Stimulated activated memory B cell treated with anti-CD40 and anti-IgM and Interleukin-4, amounts not matched to agents 10 μg/mL and 1 μg/mL and 100 μg/mL, for 72 hours (primary cell): Measurements from ENCODE around the gene MYOC.
A peak's percentile ranks its signal among the peaks of the same experiment; 100 is the strongest.
"Not testable (repeated sequence)": the region's sequence is repeated elsewhere in the genome, so short reads cannot be mapped to it uniquely, and the experiment has no call there.

Experiments
- ATAC-seq: fragments of 150-1000 bp; cut with Tn5 transposase; 2 replicates; pipeline ENCODE4 v1.10.0; 2021
- H3K27ac Mint-ChIP-seq: one replicate; pipeline ENCODE4 v1.8.0; 2022; ENCODE audit warnings: mild to moderate bottlenecking, mixed read lengths
- H3K27me3 Mint-ChIP-seq: one replicate; pipeline ENCODE4 v1.8.0; 2022; ENCODE audit warnings: mixed read lengths
- H3K36me3 Mint-ChIP-seq: one replicate; pipeline ENCODE4 v1.8.0; 2022; ENCODE audit warnings: mixed read lengths
- H3K4me1 Mint-ChIP-seq: one replicate; pipeline ENCODE4 v1.8.0; 2022; ENCODE audit warnings: mixed read lengths
- H3K4me3 Mint-ChIP-seq: one replicate; pipeline ENCODE4 v1.8.0; 2022; ENCODE audit warnings: mild to moderate bottlenecking, moderate library complexity, mixed read lengths
- H3K9me3 Mint-ChIP-seq: one replicate; pipeline ENCODE4 v1.8.0; 2022; ENCODE audit warnings: mixed read lengths

The MYOC gene

DNA sequence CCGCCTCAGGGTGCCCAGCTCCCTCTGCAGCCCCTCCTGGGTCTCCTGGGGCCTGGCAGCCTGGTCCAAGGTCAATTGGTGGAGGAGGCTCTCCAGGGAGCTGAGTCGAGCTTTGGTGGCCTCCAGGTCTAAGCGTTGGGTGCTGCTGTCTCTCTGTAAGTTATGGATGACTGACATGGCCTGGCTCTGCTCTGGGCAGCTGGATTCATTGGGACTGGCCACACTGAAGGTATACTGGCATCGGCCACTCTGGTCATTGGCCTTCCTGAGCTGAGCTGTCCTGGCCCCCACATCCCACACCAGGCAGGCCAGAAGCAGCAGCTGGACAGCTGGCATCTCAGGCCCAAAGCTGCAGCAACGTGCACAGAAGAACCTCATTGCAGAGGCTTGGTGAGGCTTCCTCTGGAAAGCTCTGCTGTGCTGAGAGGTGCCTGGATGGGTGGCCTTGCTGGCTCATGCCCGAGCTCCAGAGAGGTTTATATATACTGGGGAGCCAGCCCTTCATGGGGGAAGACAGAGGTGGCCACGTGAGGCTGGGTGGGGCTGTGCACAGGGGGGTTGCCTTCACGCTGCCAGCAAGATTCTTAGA is at the start of gene MYOC:
TSS of gene MYOC (minus strand) at position 455 of the 589 bp plus-strand sequence. CDS start at position 378, 77 bp downstream.
- Mint-ChIP-seq H3K27me3 (peaks cover 37% of the 10 kb centered on the region), H3K36me3 (no peaks in the 10 kb centered on the region), H3K4me3 (no peak within 1 kb of the TSS), H3K9me3 (no peaks in the 10 kb centered on the region), H3K27ac (no peak within 1 kb of the TSS), H3K4me1 (peaks cover 10% of the 10 kb centered on the region)
- peak; percentile 32 for ATAC-seq

DNA sequence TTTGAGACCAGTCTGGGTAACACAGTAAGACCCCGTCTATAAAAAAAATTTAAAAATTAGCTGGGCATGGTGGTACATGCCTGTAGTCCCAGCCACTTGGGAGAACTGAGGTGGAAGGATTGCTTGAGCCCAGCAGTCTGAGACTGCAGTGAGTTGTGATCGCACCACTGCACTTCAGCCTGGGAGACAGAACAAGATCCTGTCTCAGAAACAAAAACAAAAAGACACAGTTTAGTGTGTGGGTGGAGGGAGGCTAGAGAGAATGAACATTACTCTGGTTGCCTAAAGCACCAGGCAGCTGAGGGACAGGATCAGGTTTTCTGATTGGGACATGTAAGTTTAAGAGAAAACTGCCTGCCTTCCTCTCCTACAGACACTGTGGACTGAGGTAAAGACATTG is 47.0 kb upstream of the MYOC start:
- no peak overlapping the region for H3K27ac Mint-ChIP-seq
- no peak for ATAC-seq
- H3K27me3 Mint-ChIP-seq = no peaks in the 10 kb centered on the region
- H3K4me1 Mint-ChIP-seq = no peaks in the 10 kb centered on the region
- peaks cover 39% of the 10 kb centered on the region for H3K36me3 Mint-ChIP-seq
- no peak overlapping the region for H3K4me3 Mint-ChIP-seq
- peaks cover 16% of the 10 kb centered on the region for H3K9me3 Mint-ChIP-seq

DNA sequence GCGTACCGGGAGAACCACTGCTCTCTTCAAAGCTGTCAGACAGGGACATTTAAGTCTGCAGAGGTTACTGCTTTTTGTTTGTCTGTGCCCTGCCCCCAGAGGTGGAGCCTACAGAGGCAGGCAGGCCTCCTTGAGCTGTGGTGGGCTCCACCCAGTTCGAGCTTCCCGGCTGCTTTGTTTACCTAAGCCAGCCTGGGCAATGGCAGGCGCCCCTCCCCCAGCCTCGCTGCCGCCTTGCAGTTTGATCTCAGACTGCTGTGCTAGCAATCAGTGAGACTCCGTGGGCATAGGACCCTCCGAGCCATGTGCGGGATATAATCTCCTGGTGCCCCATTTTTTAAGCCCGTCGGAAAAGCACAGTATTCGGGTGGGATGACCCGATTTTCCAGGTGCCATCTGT is 43.3 kb upstream of the MYOC start:
- not testable (repeated sequence) for H3K27me3 Mint-ChIP-seq, H3K27ac Mint-ChIP-seq, ATAC-seq, H3K4me1 Mint-ChIP-seq, H3K4me3 Mint-ChIP-seq
- Mint-ChIP-seq H3K9me3 (peaks cover 25% of the 10 kb centered on the region), H3K36me3 (peaks cover 20% of the 10 kb centered on the region)

DNA sequence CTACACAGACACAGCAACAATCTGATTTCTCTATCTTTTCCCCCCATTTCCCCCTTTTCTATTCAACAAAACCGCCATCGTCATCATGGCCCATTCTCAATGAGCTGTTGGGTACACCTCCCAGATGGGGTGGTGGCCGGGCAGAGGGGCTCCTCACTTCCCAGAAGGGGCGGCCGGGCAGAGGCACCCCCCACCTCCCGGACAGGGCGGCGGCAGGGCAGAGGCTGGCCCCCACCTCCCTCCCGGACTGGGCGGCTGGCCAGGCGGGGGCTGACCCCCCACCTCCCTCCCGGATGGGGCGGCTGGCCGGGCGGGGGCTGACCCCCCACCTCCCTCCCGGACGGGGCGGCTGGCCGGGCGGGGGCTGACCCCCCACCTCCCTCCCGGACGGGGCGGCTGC is 41.1 kb upstream of the MYOC start:
- not testable (repeated sequence) for H3K27me3 Mint-ChIP-seq, H3K4me1 Mint-ChIP-seq, H3K4me3 Mint-ChIP-seq, H3K27ac Mint-ChIP-seq, ATAC-seq
- Mint-ChIP-seq H3K9me3 (peaks cover 25% of the 10 kb centered on the region), H3K36me3 (peaks cover 16% of the 10 kb centered on the region)

DNA sequence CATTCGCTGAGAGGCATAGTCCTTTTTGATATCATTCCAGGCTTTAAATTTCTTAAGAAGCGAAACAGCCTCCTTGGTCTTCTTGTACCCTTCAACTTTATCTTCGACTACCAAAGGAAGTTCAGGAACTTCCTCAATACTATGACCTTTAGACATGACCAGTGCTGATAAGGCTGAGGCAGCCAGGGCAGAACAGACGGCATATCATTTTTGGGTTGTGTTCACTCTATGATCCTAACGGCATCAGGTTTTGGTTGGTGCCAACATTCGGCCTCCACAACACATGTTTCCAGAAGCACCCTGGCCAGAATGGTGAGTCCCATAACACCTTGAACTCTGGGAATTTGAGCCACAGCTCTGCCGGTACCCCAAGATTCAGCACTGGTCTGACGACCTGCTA is 31.4 kb upstream of the MYOC start:
- Mint-ChIP-seq H3K9me3 (peaks cover 10% of the 10 kb centered on the region), H3K36me3 (peaks cover 5% of the 10 kb centered on the region), H3K27ac (no peak overlapping the region), H3K4me3 (no peak overlapping the region), H3K4me1 (no peaks in the 10 kb centered on the region), H3K27me3 (peaks cover 16% of the 10 kb centered on the region)
- no peak for ATAC-seq

DNA sequence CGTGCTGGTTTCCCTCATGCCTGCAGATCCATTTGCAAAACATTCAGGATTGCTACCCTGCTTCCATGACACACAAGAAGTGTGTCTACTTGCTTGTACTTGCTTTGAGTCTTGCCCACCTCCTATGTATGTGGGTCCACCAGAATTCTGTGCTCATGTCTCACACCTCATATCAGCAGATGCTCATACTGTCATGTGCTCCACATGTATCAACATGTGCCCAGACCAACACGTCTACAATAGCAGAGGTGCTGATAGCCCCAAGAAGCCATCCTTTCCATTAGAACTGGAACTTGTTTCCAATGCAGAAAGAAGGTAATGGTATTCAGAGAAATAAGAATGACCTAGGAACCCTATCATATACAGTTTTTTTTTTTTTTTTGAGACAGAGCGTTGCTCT is 27.9 kb upstream of the MYOC start:
- no peak overlapping the region for H3K27ac Mint-ChIP-seq
- H3K9me3 Mint-ChIP-seq = peaks cover 4% of the 10 kb centered on the region
- H3K4me1 Mint-ChIP-seq = no peaks in the 10 kb centered on the region
- no peak overlapping the region for H3K4me3 Mint-ChIP-seq
- no peak for ATAC-seq
- peaks cover 5% of the 10 kb centered on the region for H3K36me3 Mint-ChIP-seq
- H3K27me3 Mint-ChIP-seq = peaks cover 25% of the 10 kb centered on the region

DNA sequence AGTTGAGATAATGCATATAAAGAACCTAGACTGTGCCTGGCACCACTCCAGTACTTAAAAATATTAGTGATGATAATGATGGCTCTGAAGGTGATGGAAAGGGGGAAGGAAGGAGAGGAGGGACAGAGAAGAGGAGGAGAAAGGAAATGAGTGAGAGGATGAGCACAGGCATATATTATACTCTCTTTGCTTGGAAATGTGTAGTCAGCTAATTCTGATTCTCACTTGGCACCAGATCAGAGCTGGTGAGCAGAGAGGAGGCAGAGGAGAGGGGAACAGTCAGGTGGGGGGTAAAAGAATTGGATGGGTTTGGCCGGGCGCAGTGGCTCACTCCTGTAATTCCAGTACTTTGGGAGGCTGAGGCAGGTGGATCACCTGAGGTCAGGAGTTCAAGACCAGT is 24.3 kb upstream of the MYOC start:
- no peak overlapping the region for H3K4me3 Mint-ChIP-seq
- H3K4me1 Mint-ChIP-seq = no peaks in the 10 kb centered on the region
- H3K27ac Mint-ChIP-seq = no peak overlapping the region
- no peaks in the 10 kb centered on the region for H3K9me3 Mint-ChIP-seq
- H3K36me3 Mint-ChIP-seq = no peaks in the 10 kb centered on the region
- peaks cover 10% of the 10 kb centered on the region for H3K27me3 Mint-ChIP-seq
- ATAC-seq = no peak

DNA sequence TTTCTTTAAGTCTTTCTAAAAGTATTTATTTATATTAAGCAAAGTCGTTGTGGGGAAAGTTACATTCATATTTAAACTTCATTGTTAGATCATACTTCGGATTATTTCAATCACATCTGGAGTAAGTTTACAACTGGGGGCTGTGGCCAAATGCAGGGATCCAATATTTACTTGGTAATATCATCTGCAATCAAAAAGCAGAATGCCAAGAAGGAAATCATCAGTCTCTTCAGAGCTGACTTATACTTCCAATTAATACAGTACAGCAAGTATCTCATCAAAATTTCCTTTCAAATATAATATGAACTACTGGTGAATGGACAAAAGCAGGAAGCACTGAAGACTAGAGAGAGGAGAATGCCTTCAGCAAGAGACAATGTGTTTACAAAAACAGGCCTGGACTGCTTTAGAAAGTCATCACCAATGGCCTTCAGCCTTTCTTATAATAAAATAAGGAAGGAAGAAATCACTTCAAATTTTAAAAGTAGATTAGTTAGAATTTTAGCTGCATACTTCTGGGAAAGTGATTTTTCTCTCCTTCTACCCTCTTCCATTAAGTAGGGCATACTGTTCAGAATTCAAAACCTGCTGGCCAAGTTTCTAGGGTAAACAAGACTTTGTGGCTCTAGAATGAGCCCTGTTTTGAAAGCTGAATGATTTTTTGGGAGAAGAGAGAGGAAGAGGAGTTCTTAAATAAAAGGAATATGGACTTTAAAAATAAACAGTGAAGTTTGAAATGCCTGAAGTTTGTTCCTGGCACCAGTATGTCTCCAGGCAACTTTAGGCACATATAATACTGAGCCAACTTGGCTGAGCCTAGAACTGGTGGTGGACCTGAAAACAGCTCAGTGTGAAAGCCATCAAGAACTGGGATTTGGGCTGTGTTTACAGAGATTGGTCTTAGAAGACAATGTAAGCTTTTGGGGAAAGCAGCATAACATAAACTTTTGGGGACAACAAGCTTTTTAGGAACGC is 22.2 kb upstream of the MYOC start:
- ATAC-seq = no peak
- Mint-ChIP-seq H3K4me3 (no peak overlapping the region), H3K9me3 (no peaks in the 10 kb centered on the region), H3K4me1 (no peaks in the 10 kb centered on the region), H3K27ac (no peak overlapping the region), H3K27me3 (peaks cover 18% of the 10 kb centered on the region), H3K36me3 (no peaks in the 10 kb centered on the region)

DNA sequence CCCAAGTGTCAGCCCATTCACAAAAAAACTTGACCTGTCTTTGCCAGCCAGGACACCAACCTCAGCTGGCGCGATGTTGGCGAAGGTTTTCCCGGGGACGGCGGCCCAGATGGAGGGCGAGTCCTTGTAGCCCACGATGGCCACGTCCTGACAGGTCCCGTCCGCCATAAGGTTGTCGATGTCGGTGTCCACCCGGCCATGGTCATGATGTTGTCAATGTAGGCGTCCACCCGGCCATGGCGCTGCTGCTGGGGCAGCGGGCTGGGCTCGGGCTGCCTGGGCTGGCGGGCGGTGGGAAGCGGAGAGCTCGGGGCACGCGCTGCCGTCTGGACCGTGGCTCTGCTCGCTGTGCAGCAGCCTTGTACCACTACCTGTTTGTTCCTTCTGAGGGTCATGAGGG is 18.3 kb upstream of the MYOC start:
- H3K36me3 Mint-ChIP-seq = no peaks in the 10 kb centered on the region
- no peak overlapping the region for H3K4me3 Mint-ChIP-seq
- no peaks in the 10 kb centered on the region for H3K9me3 Mint-ChIP-seq
- peak; percentile 25 for ATAC-seq
- no peaks in the 10 kb centered on the region for H3K4me1 Mint-ChIP-seq
- no peak overlapping the region for H3K27ac Mint-ChIP-seq
- peaks cover 8% of the 10 kb centered on the region for H3K27me3 Mint-ChIP-seq

DNA sequence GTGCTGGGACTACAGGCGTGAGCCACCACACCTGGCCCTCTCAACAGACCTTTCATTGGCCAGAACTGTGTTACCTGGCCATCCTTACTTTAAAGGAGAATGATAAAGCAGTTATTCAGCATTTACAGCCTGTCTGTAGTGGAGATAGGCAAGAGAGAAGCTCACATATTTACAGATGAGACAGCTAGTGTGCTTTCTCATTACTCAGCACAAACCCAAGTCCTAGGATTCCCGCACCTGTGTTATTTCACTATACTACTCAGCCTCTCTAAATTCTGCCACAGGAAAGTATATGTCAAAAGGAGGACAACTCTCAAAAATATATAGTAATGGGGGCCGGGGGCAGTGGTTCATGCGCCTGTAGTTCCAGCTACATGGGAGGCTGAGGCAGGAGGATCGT is 15.9 kb upstream of the MYOC start:
- H3K4me3 Mint-ChIP-seq = no peak overlapping the region
- no peak overlapping the region for H3K27ac Mint-ChIP-seq
- peaks cover 8% of the 10 kb centered on the region for H3K27me3 Mint-ChIP-seq
- no peaks in the 10 kb centered on the region for H3K4me1 Mint-ChIP-seq
- no peak for ATAC-seq
- H3K9me3 Mint-ChIP-seq = no peaks in the 10 kb centered on the region
- no peaks in the 10 kb centered on the region for H3K36me3 Mint-ChIP-seq

DNA sequence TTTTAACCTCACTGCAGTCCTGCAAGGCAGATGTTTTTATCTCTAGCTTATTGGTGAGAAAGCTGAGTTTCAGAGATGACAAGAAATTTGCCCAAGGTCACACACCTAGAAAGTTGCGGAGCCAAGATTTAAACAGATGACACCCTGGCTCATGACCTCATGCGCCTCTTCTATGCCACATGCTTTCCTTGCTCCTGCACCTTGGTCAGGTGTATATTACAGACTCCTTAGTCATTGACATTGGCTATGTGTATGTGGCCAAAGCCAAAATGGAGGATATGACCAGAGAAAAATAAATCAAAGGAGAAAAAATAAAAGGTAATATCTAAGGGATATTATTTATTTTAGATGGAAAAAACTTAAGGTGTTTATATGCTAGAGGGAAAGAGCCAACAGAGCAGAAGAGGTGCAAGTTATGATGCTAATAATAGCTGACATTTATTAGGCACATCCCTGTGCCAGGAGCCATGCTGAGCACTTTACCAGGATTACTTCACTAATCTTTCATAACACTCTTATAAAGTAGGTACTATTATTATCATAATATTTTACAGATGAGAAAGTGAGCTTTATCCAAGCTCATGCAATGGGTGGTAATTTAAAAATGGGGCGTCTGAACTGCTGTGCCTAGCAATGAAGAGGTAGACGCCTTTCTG is 13.8 kb upstream of the MYOC start:
- H3K27me3 Mint-ChIP-seq = peaks cover 6% of the 10 kb centered on the region
- no peak overlapping the region for H3K27ac Mint-ChIP-seq
- no peak for ATAC-seq
- H3K36me3 Mint-ChIP-seq = no peaks in the 10 kb centered on the region
- no peaks in the 10 kb centered on the region for H3K9me3 Mint-ChIP-seq
- H3K4me1 Mint-ChIP-seq = no peaks in the 10 kb centered on the region
- no peak overlapping the region for H3K4me3 Mint-ChIP-seq

DNA sequence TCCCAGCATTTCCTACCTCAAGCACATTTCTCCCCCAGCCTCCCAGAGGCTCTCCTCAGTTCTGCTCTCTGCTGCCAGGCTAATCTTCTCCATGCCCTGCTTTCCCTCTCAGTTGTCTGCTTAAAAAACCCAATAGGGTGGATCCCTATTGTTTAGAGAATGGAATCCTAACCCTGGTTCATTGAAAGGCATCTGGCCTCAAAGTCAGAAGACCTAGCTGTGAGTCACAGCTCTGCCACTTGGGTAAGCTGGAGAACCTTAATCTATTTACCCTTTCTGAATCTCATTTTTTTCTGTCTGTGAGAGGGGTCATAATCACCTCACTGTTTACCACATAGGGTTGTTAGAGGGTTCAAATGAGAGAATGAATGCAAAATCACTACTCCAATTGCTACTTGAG is 12.5 kb upstream of the MYOC start:
- Mint-ChIP-seq H3K4me1 (no peaks in the 10 kb centered on the region), H3K27me3 (no peaks in the 10 kb centered on the region), H3K4me3 (no peak overlapping the region), H3K27ac (no peak overlapping the region), H3K36me3 (no peaks in the 10 kb centered on the region), H3K9me3 (no peaks in the 10 kb centered on the region)
- ATAC-seq = no peak

DNA sequence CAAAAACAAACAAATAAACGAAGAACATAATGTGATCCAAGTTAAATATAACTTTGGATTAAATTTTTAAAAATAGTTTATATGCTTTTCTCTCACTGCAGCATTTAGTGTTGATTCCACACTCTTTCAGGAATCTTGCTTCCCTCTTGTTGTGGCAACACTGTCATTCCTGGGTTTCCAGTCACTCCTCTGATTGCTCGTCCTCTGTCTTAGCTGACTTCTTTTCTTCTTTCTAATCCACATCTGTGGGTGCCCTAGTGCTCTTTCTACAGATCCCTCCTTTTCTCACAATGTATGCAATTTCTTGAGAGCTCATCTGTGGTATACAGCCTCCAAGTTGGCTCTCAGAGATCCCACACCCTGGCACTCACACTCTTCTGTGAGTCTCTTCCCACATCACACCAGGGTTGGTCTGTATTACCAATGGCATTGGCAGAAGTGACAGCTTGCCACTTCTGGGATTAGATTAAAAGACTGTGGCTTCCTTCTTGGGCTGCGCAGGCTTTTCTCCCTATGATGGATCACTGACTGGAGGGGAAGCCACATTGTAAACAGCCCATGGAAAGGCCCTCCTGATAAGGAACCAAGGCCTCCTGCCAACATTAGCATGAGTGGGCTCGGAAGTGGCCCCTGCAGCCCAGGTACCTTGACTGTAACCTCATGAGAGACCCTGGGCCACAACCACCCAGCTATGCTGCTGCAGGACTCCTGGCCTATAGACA is 11.5 kb upstream of the MYOC start:
- ATAC-seq = no peak
- Mint-ChIP-seq H3K27ac (no peak overlapping the region), H3K36me3 (no peaks in the 10 kb centered on the region), H3K4me3 (no peak overlapping the region), H3K9me3 (no peaks in the 10 kb centered on the region), H3K27me3 (no peaks in the 10 kb centered on the region), H3K4me1 (no peaks in the 10 kb centered on the region)

DNA sequence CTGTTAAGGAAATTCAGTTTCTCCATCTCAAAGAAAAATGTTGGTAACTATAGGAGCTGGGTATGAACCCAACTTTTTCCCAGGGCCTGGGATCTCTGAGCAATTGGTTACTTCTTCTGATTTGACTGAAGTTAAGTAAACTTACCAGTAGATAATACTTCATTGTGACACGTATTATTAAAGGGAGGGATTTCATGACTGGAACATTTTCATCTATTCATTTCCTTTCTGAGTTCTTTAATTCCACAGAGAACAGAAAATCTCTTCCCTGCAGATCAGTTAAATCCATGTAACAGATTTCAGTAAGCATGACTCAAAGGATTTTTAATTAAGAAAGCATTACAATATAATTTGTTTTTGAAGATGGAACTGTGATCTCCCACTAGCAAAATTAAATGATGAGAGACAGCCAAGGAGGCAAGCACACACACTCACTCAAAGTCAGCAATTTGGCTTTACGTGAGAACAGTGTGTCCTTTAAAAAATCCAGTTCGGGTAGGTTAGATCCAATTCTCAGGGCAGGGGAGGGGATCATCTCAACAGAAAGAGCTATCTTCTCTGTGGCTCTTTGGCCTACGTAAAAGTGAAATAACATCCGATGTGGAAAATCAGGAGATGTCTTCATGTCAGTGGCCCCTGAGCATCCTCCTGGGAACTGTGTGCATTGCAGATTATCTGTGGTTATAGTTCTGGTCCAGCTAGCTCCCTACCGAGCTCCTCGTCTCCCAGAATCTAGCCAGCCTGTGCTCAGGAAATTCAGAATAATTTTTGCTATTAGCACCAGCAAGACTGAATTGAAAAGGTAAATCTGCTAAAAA is 10.8 kb upstream of the MYOC start:
- Mint-ChIP-seq H3K27ac (no peak overlapping the region), H3K4me1 (no peaks in the 10 kb centered on the region)
- no peak for ATAC-seq

More for the DNA sequence above, 10.8 kb upstream of the MYOC start:
- no peaks in the 10 kb centered on the region for H3K9me3 Mint-ChIP-seq
- no peaks in the 10 kb centered on the region for H3K27me3 Mint-ChIP-seq
- no peak overlapping the region for H3K4me3 Mint-ChIP-seq
- no peaks in the 10 kb centered on the region for H3K36me3 Mint-ChIP-seq
